GM21723 (cell line): ENCODE measurements around the gene GPR17.

ENCODE experiments used
- ATAC-seq: cut with Tn5 transposase; IDR thresholded peaks from one replicate; pipeline ENCODE4 v1.9.1; 2021; ENCODE audit warnings: mild to moderate bottlenecking, moderate library complexity; ENCODE audit not compliant: unreplicated experiment

The GPR17 gene, protein sequence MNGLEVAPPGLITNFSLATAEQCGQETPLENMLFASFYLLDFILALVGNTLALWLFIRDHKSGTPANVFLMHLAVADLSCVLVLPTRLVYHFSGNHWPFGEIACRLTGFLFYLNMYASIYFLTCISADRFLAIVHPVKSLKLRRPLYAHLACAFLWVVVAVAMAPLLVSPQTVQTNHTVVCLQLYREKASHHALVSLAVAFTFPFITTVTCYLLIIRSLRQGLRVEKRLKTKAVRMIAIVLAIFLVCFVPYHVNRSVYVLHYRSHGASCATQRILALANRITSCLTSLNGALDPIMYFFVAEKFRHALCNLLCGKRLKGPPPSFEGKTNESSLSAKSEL

GRCh38 chr2:127645395-127646291 lies at the start of gene GPR17:
GPR17 (plus strand) TSS chr2:127646153; CDS start chr2:127650736, 4,583 bp downstream.
- ATAC-seq: no peak

- ATAC-seq: no peak
These were observed 49.5 kb upstream of the GPR17 start for GRCh38 chr2:127596311-127597045.

DNA sequence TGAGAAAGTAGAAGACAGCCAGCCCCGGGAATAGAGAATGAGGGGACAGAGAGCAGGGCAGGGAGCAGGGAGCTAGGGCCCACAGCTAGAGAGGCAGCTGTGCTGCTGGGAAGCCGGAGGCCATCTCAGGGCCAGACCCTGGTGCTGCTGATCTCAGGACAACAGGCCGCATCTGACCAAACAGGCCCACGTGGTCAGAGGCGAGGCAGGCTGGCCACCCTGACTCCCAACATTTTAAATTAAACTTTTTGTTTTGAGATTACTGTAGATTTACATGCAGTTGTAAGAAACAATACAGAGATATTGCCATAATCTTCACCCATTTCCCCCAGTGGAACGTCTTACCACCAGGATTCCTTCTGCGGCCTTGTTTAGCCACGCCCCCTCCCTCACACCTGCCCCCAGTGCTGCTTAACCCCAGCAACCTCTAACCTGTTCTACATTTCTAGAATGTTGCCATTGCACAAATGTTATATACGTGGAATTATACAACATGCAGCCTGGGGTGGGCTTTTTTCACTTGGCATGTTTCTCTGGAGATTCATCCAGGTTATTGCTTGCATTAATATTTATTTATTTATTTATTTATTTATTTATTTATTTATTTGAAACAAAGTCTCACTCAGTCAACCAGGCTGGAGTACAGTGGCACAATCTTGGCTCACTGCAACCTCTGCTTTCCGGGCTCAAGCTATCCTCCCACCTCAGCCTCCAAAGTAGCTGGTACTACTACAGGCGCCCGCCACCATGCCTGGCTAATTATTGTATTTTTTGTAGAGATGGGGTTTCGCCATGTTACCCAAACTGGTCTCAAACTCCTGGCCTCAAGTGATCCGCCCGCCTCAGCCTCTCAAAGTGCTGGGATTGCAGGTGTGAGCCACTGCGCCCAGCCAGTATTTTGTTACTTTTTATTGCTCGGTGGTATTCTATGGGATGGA lies 48.6 kb upstream of the GPR17 start:
- ATAC-seq: no peak

- ATAC-seq: no peak
These were observed 48.0 kb upstream of the GPR17 start for GRCh38 chr2:127597984-127598380.

- no peak for ATAC-seq
These were observed 47.2 kb upstream of the GPR17 start for GRCh38 chr2:127598711-127599110.

- no peak for ATAC-seq
These were observed 46.7 kb upstream of the GPR17 start for GRCh38 chr2:127599211-127599610.

GRCh38 chr2:127604986-127605385 lies 41.0 kb upstream of the GPR17 start:
- no peak for ATAC-seq

GRCh38 chr2:127605691-127606263 lies 40.2 kb upstream of the GPR17 start:
- no peak for ATAC-seq

- no peak for ATAC-seq
These were observed 39.1 kb upstream of the GPR17 start for GRCh38 chr2:127606625-127607398.

- ATAC-seq: no peak
These were observed 38.5 kb upstream of the GPR17 start for GRCh38 chr2:127607399-127607908.

DNA sequence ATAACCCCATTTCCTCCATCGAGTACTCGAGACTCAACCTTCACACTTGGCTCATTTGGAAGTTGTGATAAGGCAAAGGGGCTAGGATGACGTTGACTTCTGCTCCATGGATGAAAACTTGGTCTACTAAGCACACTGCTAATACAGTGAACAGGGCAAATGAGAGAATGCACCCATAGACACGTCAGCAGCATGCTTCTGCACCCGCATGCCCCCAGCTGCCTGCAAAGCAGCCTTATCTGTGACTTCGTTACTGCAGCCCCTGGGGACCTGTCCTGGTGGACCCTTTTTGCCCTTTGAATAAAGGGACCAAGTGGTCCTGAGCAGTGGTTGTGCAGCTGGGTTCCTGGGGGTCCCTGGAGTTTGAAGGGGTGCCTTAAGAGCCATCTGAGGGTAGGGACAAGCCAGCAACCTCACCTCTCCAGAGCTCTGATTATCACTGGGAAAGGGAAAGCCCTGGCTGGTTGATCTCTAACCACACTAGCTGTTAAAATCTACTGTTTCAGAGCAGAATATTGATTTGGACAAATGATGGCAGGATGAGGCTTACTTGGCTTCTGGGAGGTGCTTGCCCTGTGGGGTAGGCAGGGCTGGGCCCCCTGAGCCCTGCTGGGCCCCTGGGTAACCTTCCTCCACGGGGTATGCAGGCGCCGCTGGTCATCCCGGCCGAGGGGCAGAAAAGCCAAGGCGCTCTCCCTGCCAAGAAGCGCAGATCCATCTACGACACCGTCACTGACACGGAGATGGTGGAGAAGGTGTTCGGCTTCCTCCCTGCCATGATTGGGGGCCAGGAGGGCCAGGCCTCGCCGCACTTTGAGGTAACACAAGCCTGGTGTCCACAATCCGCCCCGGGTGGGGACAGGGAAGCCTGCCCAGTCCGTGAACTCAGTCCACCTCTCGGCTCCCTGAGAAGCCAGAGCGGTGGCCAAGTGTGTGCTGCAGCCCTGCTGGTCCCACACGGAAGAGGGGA lies 37.6 kb upstream of the GPR17 start:
- no peak for ATAC-seq

DNA sequence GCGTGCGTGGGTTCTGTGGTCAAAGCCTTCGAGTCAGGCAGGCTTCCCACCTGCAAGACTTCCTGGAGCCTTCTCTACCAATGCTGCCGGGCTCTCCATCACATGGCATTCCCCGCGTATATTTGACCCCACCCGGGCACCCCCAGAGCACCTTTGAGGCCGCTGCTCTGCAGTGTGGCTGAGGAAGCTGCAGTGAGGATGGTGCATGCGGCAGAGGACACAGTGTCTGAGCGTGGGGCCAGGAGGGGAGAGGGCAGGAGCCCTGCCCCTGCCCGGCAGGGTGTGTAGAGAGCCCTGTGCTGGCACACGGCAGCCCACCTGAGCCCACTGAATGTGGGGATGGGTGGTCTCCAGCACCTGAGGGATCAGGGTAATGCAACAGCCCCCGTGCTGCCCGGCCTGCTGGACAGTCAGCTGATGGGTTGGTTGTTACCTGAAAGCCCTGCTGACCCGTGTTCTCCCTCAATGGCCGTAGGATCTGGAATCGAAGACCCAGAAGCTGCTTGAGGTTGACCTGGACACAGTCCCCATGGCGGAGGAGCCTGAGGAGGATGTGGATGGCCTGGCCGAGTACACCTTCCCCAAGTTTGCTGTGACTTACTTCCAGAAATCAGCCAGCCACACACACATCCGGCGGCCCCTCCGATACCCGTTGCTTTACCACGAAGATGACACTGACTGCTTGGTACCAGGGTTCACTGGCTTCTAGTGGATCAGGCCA lies 36.8 kb upstream of the GPR17 start:
- ATAC-seq: no peak

GRCh38 chr2:127609818-127610217 lies 36.1 kb upstream of the GPR17 start:
- ATAC-seq: no peak

DNA sequence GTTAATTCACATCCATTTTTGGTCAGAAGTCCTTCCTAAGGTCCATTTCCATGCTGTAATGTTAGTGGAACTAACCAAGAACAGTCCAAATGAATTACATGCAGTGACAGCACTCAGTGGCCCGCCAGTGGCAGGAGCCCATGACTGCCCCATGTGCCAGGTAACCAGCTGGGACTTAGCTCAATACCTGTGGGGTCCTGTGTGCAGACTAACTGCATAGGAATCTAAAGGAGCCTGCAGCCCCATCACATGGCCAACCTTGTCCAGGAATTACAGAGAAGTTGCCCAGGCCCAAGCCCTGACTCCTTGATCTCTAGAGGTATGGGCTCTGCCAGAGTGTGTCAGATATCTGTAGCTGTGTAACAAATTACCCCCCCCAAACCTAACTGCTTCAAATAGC lies 35.4 kb upstream of the GPR17 start:
- ATAC-seq: no peak

- ATAC-seq: no peak
These were observed 34.7 kb upstream of the GPR17 start for GRCh38 chr2:127611076-127611925.

DNA sequence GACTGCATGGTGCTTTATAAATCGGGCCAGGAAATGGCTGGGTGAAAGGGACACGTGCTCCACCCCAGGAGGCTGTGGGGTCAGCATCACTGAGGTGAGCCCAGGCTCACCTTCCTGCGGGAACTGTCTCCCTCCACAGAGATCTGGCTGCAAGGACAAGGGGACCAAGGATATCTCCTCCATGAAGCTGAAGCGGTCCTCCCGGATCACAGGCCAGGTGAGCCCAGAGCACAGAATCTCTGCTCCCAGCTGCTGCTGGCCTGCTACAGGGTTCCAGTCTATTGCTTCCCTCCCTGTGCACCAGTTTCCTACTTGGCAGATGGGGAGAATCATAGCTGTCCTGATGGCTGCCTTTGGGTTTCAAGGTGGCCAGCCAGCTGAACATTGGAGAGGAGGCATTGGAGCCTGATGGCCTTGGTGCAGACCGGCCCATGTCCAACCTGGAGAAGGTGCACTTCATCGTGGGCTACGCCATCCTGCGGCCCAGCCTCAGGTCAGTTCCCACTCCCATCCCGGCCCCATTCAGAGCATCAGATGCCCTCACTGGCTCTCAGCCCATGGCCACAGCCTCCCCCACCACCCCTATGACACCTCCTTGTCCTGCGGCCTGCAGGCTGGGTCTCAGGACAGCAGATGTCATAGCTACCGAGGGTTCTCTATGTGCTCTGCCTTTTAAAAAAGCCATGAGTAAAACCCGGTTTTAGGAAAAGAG lies 33.7 kb upstream of the GPR17 start:
- ATAC-seq: no peak
